ENCODE data around the gene INO80E.

INO80E gene

GRCh38 chr16:29993191-29993902 lies 2.7 kb upstream of the INO80E start:
- DNase-seq = no peak

- no peak for DNase-seq
Measured at GRCh38 chr16:29993903-29994599, 2.0 kb upstream of the INO80E start.

- peak; percentile 87 for DNase-seq
Measured at GRCh38 chr16:29994600-29995323, 1.3 kb upstream of the INO80E start.

GRCh38 chr16:29995324-29995910 lies 624 bp upstream of the INO80E start, which contains the start of gene HIRIP3:
TSS of gene HIRIP3 (minus strand) at chr16:29995617. CDS start at chr16:29995605, 12 bp downstream.
- DNase-seq = peak; percentile 97

- DNase-seq = peak; percentile 60
Measured at GRCh38 chr16:29996766-29997250, 767 bp downstream of the INO80E start.

GRCh38 chr16:29999605-30000004 lies 3.6 kb downstream of the INO80E start:
- DNase-seq = no peak

- DNase-seq = no peak
Measured at GRCh38 chr16:30000735-30001631, 4.9 kb downstream of the INO80E start.

- DNase-seq = no peak
Measured at GRCh38 chr16:30002614-30003346, 6.7 kb downstream of the INO80E start.

- DNase-seq = no peak
Measured at GRCh38 chr16:30003670-30004423, 7.8 kb downstream of the INO80E start.

- peak; percentile 41 for DNase-seq
Measured at GRCh38 chr16:30004424-30004776, 8.4 kb downstream of the INO80E start.

GRCh38 chr16:30004811-30005242 lies 8.8 kb downstream of the INO80E start:
- DNase-seq = peak; percentile 59

GRCh38 chr16:30005341-30006094 lies 9.5 kb downstream of the INO80E start:
- peak; percentile 45 for DNase-seq

- no peak for DNase-seq
Measured at GRCh38 chr16:30006095-30006473, 10.0 kb downstream of the INO80E start.

- DNase-seq = no peak
Measured at GRCh38 chr16:30006659-30007377, 10.8 kb downstream of the INO80E start.

GRCh38 chr16:30007378-30007895 lies 11.4 kb downstream of the INO80E start:
- no peak for DNase-seq

GRCh38 chr16:30009085-30009862 lies 13.2 kb downstream of the INO80E start:
- DNase-seq = no peak

- no peak for DNase-seq
Measured at GRCh38 chr16:30009990-30010843, 14.2 kb downstream of the INO80E start.

Measured in NCI-H69 (cell line).